ENCODE measurements around the gene ADORA3.

ADORA3 gene

GRCh38 chr1:111507411-111508201 lies 4.2 kb upstream of the ADORA3 start:
- DNase-seq (ENCODE audit: low read depth) = peak; percentile 47

GRCh38 chr1:111506561-111506960 lies 3.1 kb upstream of the ADORA3 start:
- no peak for DNase-seq (ENCODE audit: low read depth)

GRCh38 chr1:111505641-111506119 lies 2.2 kb upstream of the ADORA3 start:
- no peak for DNase-seq (ENCODE audit: low read depth)

- no peak for DNase-seq (ENCODE audit: low read depth)
Measured at GRCh38 chr1:111504097-111504496, 664 bp upstream of the ADORA3 start.

GRCh38 chr1:111501645-111502044 lies 1.8 kb downstream of the ADORA3 start:
- DNase-seq (ENCODE audit: low read depth) = no peak

- DNase-seq (ENCODE audit: low read depth) = no peak
Measured at GRCh38 chr1:111499026-111499785, 4.2 kb downstream of the ADORA3 start.

GRCh38 chr1:111497592-111497991 lies 5.8 kb downstream of the ADORA3 start:
- no peak for DNase-seq (ENCODE audit: low read depth)

GRCh38 chr1:111496398-111496797 lies 7.0 kb downstream of the ADORA3 start:
- no peak for DNase-seq (ENCODE audit: low read depth)

- DNase-seq (ENCODE audit: low read depth) = no peak
Measured at GRCh38 chr1:111491070-111491469, 12.4 kb downstream of the ADORA3 start.

- DNase-seq (ENCODE audit: low read depth) = no peak
Measured at GRCh38 chr1:111490220-111490619, 13.2 kb downstream of the ADORA3 start.

- no peak for DNase-seq (ENCODE audit: low read depth)
Measured at GRCh38 chr1:111489604-111490003, 13.8 kb downstream of the ADORA3 start.

- DNase-seq (ENCODE audit: low read depth) = no peak
Measured at GRCh38 chr1:111488669-111489068, 14.8 kb downstream of the ADORA3 start.

- no peak for DNase-seq (ENCODE audit: low read depth)
Measured at GRCh38 chr1:111487133-111487532, 16.3 kb downstream of the ADORA3 start.

- DNase-seq (ENCODE audit: low read depth) = no peak
Measured at GRCh38 chr1:111486431-111486830, 17.0 kb downstream of the ADORA3 start.

GRCh38 chr1:111484391-111485026 lies 18.9 kb downstream of the ADORA3 start:
- DNase-seq (ENCODE audit: low read depth) = no peak

GRCh38 chr1:111483876-111484275 lies 19.6 kb downstream of the ADORA3 start:
- no peak for DNase-seq (ENCODE audit: low read depth)

GRCh38 chr1:111483166-111483565 lies 20.3 kb downstream of the ADORA3 start:
- DNase-seq (ENCODE audit: low read depth) = no peak

- peak; percentile 43 for DNase-seq (ENCODE audit: low read depth)
Measured at GRCh38 chr1:111481387-111482221, 21.8 kb downstream of the ADORA3 start.

- no peak for DNase-seq (ENCODE audit: low read depth)
Measured at GRCh38 chr1:111480674-111481073, 22.8 kb downstream of the ADORA3 start.

- no peak for DNase-seq (ENCODE audit: low read depth)
Measured at GRCh38 chr1:111476761-111477309, 26.6 kb downstream of the ADORA3 start.

- DNase-seq (ENCODE audit: low read depth) = no peak
Measured at GRCh38 chr1:111476214-111476613, 27.2 kb downstream of the ADORA3 start.

GRCh38 chr1:111475701-111476100 lies 27.7 kb downstream of the ADORA3 start:
- no peak for DNase-seq (ENCODE audit: low read depth)
